A549 (cell line): ENCODE measurements around the gene PLCXD3.

ENCODE experiments used
- BHLHE40 ChIP-seq: IDR thresholded peaks from 2 replicates; pipeline ENCODE4 v1.6.1; 2012; ENCODE audit warnings: low read depth, low read length, inconsistent platforms
- EP300 ChIP-seq, 2 experiments: fragments of >200 bp; sonication (Bioruptor Twin); formaldehyde crosslinking; IDR thresholded peaks; 2 replicates in 1 of 2; 3 replicates in 1 of 2; pipeline ENCODE4 v1.6.1; 2016 to 2017
- JUNB ChIP-seq: fragments of >200 bp; sonication (Bioruptor Twin); formaldehyde crosslinking; IDR thresholded peaks from 2 replicates; pipeline ENCODE4 v1.6.1; 2016
- MAFK ChIP-seq: fragments of 450-650 bp; IDR thresholded peaks from 2 replicates; pipeline ENCODE4 v1.6.1; 2014; ENCODE audit not compliant: partially characterized antibody
- NR3C1 ChIP-seq: fragments of >200 bp; sonication (Bioruptor Twin); formaldehyde crosslinking; IDR thresholded peaks from 3 replicates; pipeline ENCODE4 v1.6.1; 2017
- POLR2A ChIP-seq: IDR thresholded peaks from 2 replicates; pipeline ENCODE4 v1.6.1; 2012; ENCODE audit warnings: mild to moderate bottlenecking, low read length
- RNF2 ChIP-seq: fragments of 200-600 bp; sonication (generic); IDR thresholded peaks from 2 replicates; pipeline ENCODE4 v1.6.1; 2016; ENCODE audit warnings: low read depth, mild to moderate bottlenecking, antibody characterized with exemption, moderate library complexity, borderline replicate concordance
- TF ChIP-seq, protein P1 (sequence below): fragments of 150-350 bp; IDR thresholded peaks from 2 replicates; pipeline ENCODE4 v1.6.1; 2014; ENCODE audit warnings: low read depth, mild to moderate bottlenecking, low read length
- TF ChIP-seq, protein P2 (sequence below): fragments of >200 bp; sonication (Bioruptor Twin); formaldehyde crosslinking; IDR thresholded peaks from 3 replicates; pipeline ENCODE4 v1.5.1; 2016
- TF ChIP-seq, protein P3 (sequence below): IDR thresholded peaks from 2 replicates; pipeline ENCODE4 v1.6.1; 2012
- TF ChIP-seq, protein P4 (sequence below): fragments of 200-600 bp; sonication (generic); IDR thresholded peaks from 2 replicates; pipeline ENCODE4 v1.6.1; 2016; ENCODE audit warnings: antibody characterized with exemption, mild to moderate bottlenecking, moderate library complexity

DNA sequence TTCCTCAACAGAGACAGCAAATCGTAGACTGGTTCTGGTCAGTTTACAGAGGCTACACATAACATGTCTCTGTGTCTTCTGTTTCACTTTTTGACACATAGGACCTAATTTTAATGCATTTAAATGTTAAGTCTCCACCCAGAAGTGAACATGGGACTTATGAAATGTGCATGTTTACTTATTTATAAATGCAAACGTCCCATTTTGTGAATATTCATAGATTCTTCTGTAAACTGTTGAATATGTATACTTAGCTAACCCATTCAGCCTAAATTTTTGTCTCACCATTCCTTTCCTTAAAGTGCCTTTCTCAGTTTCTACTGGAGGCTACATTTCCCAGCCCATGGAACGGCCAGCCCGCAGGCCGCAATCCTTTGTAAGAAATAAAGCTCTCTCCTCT, 137.2 kb downstream of the PLCXD3 start:
- no peak for TF ChIP-seq NR3C1
- TF ChIP-seq, protein P1, sequence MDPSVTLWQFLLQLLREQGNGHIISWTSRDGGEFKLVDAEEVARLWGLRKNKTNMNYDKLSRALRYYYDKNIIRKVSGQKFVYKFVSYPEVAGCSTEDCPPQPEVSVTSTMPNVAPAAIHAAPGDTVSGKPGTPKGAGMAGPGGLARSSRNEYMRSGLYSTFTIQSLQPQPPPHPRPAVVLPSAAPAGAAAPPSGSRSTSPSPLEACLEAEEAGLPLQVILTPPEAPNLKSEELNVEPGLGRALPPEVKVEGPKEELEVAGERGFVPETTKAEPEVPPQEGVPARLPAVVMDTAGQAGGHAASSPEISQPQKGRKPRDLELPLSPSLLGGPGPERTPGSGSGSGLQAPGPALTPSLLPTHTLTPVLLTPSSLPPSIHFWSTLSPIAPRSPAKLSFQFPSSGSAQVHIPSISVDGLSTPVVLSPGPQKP = no peak
- no peak for TF ChIP-seq EP300 (IDR thresholded peaks at IDR 0.05)
- TF ChIP-seq POLR2A = no peak
- TF ChIP-seq, protein P2, sequence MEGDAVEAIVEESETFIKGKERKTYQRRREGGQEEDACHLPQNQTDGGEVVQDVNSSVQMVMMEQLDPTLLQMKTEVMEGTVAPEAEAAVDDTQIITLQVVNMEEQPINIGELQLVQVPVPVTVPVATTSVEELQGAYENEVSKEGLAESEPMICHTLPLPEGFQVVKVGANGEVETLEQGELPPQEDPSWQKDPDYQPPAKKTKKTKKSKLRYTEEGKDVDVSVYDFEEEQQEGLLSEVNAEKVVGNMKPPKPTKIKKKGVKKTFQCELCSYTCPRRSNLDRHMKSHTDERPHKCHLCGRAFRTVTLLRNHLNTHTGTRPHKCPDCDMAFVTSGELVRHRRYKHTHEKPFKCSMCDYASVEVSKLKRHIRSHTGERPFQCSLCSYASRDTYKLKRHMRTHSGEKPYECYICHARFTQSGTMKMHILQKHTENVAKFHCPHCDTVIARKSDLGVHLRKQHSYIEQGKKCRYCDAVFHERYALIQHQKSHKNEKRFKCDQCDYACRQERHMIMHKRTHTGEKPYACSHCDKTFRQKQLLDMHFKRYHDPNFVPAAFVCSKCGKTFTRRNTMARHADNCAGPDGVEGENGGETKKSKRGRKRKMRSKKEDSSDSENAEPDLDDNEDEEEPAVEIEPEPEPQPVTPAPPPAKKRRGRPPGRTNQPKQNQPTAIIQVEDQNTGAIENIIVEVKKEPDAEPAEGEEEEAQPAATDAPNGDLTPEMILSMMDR = no peak
- no peak for TF ChIP-seq MAFK
- TF ChIP-seq, protein P3, sequence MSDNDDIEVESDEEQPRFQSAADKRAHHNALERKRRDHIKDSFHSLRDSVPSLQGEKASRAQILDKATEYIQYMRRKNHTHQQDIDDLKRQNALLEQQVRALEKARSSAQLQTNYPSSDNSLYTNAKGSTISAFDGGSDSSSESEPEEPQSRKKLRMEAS = no peak
- TF ChIP-seq, protein P4, sequence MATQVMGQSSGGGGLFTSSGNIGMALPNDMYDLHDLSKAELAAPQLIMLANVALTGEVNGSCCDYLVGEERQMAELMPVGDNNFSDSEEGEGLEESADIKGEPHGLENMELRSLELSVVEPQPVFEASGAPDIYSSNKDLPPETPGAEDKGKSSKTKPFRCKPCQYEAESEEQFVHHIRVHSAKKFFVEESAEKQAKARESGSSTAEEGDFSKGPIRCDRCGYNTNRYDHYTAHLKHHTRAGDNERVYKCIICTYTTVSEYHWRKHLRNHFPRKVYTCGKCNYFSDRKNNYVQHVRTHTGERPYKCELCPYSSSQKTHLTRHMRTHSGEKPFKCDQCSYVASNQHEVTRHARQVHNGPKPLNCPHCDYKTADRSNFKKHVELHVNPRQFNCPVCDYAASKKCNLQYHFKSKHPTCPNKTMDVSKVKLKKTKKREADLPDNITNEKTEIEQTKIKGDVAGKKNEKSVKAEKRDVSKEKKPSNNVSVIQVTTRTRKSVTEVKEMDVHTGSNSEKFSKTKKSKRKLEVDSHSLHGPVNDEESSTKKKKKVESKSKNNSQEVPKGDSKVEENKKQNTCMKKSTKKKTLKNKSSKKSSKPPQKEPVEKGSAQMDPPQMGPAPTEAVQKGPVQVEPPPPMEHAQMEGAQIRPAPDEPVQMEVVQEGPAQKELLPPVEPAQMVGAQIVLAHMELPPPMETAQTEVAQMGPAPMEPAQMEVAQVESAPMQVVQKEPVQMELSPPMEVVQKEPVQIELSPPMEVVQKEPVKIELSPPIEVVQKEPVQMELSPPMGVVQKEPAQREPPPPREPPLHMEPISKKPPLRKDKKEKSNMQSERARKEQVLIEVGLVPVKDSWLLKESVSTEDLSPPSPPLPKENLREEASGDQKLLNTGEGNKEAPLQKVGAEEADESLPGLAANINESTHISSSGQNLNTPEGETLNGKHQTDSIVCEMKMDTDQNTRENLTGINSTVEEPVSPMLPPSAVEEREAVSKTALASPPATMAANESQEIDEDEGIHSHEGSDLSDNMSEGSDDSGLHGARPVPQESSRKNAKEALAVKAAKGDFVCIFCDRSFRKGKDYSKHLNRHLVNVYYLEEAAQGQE = no peak
- no peak for TF ChIP-seq RNF2
- no peak for TF ChIP-seq JUNB
- TF ChIP-seq BHLHE40 = no peak
